Astrocyte of the spinal cord (primary cell): ENCODE results near the gene FRS2.

Experiments
- DNase-seq: peaks from one replicate; pipeline ENCODE4 v3.0.0; 2011; ENCODE audit warnings: low read depth, low spot score
- H3K4me3 ChIP-seq: 2 replicates; pipeline ENCODE4 v1.5.1; 2011; ENCODE audit warnings: low read depth, mild to moderate bottlenecking, low read length, moderate library complexity
- in situ Hi-C: cut with HindIII; loops from 2 replicates; pipeline ENCODE4 v1.10.0; 2017; ENCODE audit warnings: low sequenced_read_pairs
- TF ChIP-seq, protein P1 (sequence below): IDR thresholded peaks from 2 replicates; pipeline ENCODE4 v1.5.1; 2012; ENCODE audit warnings: low read depth, mild to moderate bottlenecking, low read length, inconsistent platforms

FRS2 gene

DNA sequence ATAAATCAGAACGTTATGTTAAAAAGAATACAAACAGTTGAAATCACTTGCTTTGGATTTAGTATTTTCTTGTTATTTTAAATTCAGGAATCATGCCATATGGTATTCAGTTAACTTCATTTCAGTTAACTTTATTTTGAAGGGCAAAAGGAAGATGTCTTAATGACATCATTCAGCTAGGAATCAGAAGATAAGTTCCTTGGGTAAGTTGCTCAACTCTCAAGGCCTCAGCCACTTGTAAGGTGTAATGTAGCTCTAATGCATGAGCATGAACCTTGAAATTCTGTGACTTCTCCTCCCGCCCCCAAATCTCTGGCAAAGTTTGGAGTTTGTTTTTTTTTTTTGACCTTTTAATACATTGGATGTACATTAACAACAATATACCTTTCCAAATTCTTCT lies 42.6 kb downstream of the FRS2 start:
- no peak for DNase-seq
- TF ChIP-seq, protein P1, sequence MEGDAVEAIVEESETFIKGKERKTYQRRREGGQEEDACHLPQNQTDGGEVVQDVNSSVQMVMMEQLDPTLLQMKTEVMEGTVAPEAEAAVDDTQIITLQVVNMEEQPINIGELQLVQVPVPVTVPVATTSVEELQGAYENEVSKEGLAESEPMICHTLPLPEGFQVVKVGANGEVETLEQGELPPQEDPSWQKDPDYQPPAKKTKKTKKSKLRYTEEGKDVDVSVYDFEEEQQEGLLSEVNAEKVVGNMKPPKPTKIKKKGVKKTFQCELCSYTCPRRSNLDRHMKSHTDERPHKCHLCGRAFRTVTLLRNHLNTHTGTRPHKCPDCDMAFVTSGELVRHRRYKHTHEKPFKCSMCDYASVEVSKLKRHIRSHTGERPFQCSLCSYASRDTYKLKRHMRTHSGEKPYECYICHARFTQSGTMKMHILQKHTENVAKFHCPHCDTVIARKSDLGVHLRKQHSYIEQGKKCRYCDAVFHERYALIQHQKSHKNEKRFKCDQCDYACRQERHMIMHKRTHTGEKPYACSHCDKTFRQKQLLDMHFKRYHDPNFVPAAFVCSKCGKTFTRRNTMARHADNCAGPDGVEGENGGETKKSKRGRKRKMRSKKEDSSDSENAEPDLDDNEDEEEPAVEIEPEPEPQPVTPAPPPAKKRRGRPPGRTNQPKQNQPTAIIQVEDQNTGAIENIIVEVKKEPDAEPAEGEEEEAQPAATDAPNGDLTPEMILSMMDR = no peak
- in situ Hi-C loops = no loop called here
- no peak overlapping the region for H3K4me3 ChIP-seq

GRCh38 chr12:69513297-69513696 lies 43.1 kb downstream of the FRS2 start:
- DNase-seq = peak; percentile 40
- TF ChIP-seq, protein P1 = no peak
- no peak overlapping the region for H3K4me3 ChIP-seq
- in situ Hi-C loops = no loop called here

- TF ChIP-seq, protein P1 = no peak
- no peak for DNase-seq
- in situ Hi-C loops = no loop called here
- no peak overlapping the region for H3K4me3 ChIP-seq
Observed at GRCh38 chr12:69514111-69514510, 43.9 kb downstream of the FRS2 start.

- DNase-seq = no peak
- no peak overlapping the region for H3K4me3 ChIP-seq
- TF ChIP-seq, protein P1 = no peak
- in situ Hi-C loops = no loop called here
Observed at GRCh38 chr12:69514845-69515244, 44.7 kb downstream of the FRS2 start.

DNA sequence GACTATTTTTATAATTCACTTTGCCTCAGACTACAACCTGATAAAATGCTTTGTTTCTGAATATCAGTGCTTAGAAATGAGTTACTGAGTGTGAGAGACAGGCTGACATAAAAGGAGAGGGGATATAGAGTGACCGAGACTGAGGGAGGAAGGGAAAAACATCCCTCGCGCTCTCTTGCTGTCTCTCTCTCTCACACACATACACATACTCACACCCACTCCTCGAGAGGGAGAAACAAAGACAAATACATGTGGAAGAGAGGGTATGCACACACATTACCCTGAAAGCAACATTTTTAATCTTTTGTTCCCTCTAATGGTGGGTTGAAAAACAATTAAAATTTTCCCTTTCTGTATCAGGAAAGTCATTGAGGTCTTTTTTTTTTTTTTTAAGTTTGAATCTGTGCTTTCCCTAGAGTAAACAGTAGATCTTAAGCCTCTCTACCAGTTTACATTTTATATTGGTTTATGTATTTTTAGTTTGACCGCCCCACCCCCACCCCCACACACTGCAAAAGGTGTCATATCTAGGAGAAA lies 45.3 kb downstream of the FRS2 start:
- DNase-seq = no peak
- no peak overlapping the region for H3K4me3 ChIP-seq
- in situ Hi-C loops = no loop called here
- TF ChIP-seq, protein P1 = no peak

DNA sequence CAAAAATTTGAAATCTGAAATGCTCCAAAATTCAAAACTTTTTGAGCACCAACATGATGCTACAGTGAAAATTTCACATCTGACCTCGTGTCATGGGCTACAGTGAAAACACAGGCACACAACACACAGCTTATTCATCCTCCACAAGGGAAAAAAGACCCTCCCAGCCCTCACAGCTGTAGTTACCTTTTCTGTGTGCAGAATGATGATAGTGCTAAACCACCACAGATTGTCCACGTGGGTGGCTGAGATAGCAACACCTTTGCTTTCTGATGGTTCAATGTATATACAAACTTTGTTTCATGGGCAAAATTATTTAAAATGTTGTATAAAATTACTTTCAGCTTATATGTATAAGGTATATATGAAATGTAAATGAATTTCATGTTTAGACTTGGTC lies 46.8 kb downstream of the FRS2 start:
- TF ChIP-seq, protein P1 = no peak
- no peak overlapping the region for H3K4me3 ChIP-seq
- in situ Hi-C loops = no loop called here
- DNase-seq = no peak

GRCh38 chr12:69517406-69517805 lies 47.2 kb downstream of the FRS2 start:
- no peak for DNase-seq
- in situ Hi-C loops = no loop called here
- H3K4me3 ChIP-seq = no peak overlapping the region
- TF ChIP-seq, protein P1 = no peak
